ENCODE data around the gene IQCE. TPM values are rescaled to one million over a fixed set of nuclear protein-coding genes. Genes with fewer than 3 reads are reported as not detected.

IQCE gene
- polyA plus RNA-seq (ENCODE audit: insufficient read length) = 5.4 TPM

- peak; percentile 34 for DNase-seq (ENCODE audit: low read depth)
These were observed at the start of gene IQCE for GRCh38 chr7:2558629-2559282. TSS of gene IQCE (plus strand) at chr7:2558979. CDS start at chr7:2559182, 203 bp downstream.

DNA sequence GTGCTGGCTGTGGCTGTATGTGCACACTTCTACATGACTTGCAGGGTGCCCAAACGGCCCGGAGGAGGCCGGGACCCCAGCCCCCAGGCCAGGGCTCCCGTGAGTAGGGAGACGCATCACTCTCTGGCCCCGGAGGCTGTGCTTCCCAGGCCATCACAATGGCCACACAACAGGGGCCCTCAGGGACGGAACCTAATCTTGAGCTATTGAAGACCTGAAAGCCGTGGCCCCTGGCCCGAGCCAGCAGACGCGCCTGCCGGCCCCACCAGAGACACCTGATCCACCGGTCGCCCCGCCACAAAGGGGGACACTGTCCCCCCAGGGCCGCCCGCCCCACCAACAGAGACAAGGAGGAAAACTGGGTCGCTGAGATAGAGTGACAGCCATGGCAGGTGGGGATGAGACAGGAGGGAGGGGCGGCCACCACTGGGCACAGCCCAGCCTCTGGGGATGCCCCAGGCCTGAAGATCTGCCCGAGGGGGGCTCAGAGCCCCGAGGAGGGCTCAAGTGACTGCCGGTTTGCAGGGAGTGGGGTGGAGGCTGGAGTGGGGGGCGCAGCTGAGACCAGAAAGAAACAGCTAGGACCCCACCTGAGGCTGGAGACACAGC, 49.4 kb upstream of the IQCE start:
- no peak for DNase-seq (ENCODE audit: low read depth)

DNA sequence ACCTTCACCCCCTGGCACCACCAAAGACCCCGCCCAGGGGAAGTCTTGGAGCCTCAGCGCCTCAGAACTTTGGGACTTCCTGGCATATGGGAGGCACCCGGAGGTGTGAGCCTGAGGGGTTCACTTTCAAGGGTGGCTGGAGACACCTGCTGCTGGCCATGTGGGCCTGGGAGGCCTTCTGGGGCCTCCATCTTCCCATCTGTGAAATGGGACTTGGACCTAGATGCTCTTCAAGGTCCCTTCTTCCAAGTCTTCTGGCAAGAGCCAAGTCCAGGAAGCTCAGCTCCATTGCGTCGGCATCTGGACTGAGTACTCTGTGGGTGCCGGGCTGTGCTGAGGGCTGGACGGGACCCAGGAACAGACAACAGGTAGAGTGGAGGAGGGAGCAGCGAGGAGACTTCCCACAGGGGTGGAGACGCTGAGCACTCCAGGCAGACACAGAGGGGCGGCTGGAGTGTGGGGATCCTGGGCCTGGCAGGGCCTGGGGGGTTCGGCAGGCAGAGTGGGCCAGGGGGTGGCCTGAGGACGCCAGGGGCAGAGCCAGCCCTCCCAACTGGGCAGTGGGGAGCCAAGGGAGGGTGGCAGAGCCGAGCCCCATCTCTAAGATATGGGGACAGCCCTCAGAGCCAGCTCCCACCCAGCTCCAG, 48.5 kb upstream of the IQCE start:
- no peak for DNase-seq (ENCODE audit: low read depth)

DNA sequence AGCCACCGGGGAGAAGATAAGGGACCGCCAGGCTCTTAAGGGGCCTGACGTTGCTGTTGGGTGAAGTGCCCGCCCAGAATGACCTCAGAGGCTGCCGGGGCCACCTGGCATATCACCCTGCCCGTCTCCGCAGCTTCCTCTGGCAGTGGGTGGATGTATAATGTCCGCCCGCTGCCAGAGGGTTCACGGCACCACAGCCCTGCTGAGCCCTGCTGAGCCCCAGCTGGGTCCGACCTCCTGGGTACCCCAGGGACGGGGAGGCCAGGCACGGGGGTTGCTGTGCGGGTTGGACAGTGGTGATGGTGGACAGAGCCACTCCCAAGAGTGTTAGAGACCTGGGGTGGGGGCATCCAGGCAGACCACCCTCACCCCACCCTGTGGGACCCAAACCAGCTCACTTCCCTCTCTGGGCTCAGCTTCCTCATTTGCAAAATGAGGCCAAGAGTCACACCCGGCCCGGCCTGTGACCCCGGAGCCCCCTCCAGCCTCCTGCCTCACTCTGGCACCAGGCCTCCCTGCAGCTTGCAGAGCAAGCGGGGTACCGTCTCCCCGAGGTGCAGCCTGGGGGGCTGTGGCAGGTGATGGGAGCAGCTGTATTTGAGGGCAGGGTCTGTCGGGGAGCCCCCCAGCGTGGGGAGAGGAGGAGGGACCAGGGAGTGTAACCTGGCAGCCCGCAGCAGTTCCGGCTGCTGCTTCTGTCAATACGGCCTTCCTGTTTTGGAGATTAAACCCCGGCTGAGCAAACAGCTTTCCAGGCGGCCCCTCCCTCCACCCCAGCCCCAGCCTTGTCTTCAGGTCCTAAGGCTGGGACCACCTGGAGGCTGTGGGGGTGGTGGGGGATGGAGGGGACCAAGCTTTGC, 47.6 kb upstream of the IQCE start:
- no peak for DNase-seq (ENCODE audit: low read depth)

DNA sequence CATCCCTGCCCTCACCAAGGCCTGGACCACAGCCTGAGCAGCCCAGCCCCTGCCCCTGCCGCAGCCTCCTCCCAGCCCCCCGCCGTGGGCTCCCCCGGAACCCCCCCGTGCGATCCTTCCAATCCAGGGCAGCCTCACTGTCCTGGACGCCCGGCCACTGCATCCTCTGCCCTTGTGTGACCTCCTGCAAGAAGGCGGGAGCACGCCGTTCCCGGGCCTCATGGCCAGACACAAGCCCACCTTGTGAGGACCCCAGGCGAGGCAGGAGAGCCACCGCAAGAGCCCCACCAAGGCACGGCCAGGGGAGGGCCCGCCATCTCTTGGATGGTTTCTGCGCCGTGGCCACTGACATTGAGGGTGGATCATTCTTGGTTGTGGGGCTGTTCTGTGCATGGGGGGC, 47.0 kb upstream of the IQCE start:
- no peak for DNase-seq (ENCODE audit: low read depth)

DNA sequence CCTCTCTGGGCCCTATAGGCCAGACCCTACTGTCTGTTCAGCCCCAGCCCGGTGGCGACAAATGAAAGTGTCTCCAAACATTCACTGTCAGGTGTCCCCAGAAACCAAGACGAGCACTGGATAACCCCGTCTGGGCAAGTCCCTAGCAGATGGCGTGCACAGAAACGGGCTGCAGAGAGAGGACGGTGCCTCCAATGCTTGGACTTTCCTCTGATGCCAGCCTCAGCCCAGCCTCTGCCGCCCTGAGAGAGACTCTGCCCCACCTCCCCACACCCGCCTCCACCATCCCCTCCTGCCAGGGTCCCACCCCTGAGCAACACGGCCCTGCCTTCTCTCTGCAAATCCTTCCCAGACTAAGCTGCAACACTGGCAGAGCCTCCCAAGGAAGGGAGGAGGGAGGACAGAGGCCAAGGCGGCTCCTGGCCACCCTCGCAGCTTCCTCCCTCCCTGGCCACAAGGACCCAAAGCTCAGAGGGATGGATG, 46.6 kb upstream of the IQCE start:
- DNase-seq (ENCODE audit: low read depth) = no peak

DNA sequence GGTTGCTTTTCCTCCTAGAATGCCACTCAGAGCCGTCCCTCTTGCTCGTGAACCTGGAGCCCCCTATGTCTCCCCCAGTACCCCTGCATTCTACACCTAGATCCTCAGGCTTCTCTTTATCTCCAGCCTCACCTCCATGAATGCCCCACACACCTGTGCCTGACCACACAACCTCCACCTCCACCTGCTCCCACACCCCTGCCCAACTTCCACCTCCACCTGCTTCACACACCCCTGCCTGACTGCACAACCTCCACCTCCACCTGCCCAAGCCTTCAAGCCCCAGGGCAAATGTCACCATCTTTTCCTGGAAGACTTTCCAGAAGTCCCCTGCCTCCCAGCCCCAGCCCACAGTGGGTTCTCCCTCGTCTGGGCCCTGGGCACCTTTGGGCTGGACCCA, 46.1 kb upstream of the IQCE start:
- DNase-seq (ENCODE audit: low read depth) = no peak

GRCh38 chr7:2513702-2514101, 45.1 kb upstream of the IQCE start:
- DNase-seq (ENCODE audit: low read depth) = no peak

GRCh38 chr7:2514473-2515423, 44.0 kb upstream of the IQCE start:
- no peak for DNase-seq (ENCODE audit: low read depth)

- DNase-seq (ENCODE audit: low read depth) = no peak
These were observed 43.2 kb upstream of the IQCE start for GRCh38 chr7:2515424-2516193.

DNA sequence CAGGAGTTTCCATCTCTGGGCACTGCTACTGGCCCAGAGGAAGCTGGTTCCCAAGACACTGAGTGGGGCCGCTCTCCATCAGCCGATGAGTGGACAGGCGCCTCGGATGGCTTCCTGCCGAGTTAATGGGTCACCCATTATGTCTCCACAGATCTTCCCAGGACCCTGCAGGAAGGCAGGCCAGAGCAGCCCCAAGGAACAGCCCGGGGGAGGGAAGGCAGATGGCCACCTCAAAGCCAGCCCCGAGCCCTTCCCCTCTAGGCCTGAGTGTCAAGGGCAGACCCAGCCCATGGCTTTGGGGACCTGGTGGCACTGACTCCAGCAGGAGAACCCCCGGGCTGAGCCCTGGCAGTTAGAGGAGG, 42.6 kb upstream of the IQCE start:
- no peak for DNase-seq (ENCODE audit: low read depth)

- DNase-seq (ENCODE audit: low read depth) = no peak
These were observed 41.8 kb upstream of the IQCE start for GRCh38 chr7:2517026-2517425.

DNA sequence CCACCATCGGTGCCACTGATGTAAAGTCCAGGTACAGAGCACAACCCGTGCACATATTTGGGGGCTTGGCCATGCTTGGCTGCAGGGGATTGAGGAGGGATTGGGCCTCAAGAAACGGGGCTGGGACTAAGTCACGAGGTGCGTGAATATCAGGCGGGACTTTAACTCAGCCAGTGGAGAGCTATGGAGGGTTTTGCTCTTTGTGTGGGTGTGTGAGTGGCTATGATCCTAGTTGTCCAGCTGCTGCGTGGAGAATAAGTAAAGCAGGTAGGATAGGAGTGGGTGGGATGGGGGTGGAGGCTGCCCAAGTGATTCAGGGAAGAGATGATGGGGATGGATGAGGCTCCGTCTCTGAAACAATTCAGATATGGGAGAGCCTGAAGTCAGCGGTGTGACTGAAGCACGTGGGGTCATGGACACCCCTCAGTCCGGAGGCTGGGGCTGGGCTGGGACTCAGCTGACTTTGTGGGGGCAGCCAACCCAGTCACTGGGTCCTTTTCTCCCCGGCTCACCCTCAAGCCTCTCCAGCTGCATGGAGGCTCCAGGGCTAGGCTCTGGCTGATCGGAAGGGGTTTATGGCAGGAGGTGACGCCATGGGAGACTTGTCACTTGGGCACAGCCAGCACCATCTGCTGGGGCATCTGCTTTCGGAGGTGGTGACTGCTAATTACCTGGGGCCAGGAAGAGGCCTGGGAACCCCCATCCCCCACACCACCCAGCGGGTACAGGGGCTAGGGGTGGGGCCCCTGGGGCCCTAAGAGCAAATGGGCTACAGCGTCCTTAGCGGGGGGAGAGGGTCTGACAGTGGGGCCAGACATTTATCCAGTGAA, 40.9 kb upstream of the IQCE start:
- no peak for DNase-seq (ENCODE audit: low read depth)

GRCh38 chr7:2518737-2519118, 40.1 kb upstream of the IQCE start:
- no peak for DNase-seq (ENCODE audit: low read depth)

- peak; percentile 62 for DNase-seq (ENCODE audit: low read depth)
These were observed 39.5 kb upstream of the IQCE start, which contains the start of gene LFNG for GRCh38 chr7:2519119-2519930. TSS of gene LFNG (plus strand) at chr7:2519774. CDS start at chr7:2519862, 88 bp downstream.

- no peak for DNase-seq (ENCODE audit: low read depth)
These were observed 38.5 kb upstream of the IQCE start for GRCh38 chr7:2520131-2520760.

- DNase-seq (ENCODE audit: low read depth) = no peak
These were observed 38.0 kb upstream of the IQCE start for GRCh38 chr7:2520761-2521290.

GRCh38 chr7:2521341-2521745, 37.4 kb upstream of the IQCE start:
- no peak for DNase-seq (ENCODE audit: low read depth)

Measured in forelimb muscle (tissue), 1 donor.